Peyer's patch (tissue), 4 donors: ENCODE data around the gene STRADB.

Source experiments
- POLR2A ChIP-seq, 2 donors: fragments of 450-650 bp; IDR thresholded peaks; one replicate each; pipeline ENCODE4 v1.5.1; 2017; ENCODE audit warnings: antibody characterized with exemption in 2 of 2, mild to moderate bottlenecking in 2 of 2, moderate library complexity in 2 of 2
- TF ChIP-seq, protein P1 (sequence below), 6 experiments: fragments of 450-650 bp in 4 of 6; fragments of 200-600 bp in 2 of 6; sonication (generic) in 1 of 6; IDR thresholded peaks; one replicate each; pipeline ENCODE4 v1.5.1; 2017 to 2019; ENCODE audit warnings: antibody characterized with exemption in 6 of 6, mild to moderate bottlenecking in 3 of 6, moderate library complexity in 1 of 6

DNA sequence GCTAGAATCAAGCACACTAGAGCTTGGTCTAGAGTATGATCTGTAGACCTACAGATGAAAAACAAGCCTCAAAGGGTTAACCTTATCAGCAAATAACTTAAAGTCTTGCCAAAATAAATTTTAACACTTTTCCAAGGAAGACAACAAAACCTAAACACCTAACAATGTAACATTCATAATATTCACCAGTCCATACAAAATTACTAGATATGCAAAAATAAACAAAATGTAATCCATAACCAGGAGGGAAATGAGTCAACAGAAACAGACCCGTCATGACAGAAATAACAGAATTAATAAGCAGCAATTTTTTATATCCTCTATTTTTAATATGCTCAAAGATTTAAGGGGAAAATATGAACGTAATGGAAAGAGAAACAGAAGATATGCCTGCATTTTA is 36.4 kb upstream of the STRADB start:
- TF ChIP-seq POLR2A (IDR thresholded peaks at IDR 0.05), result no peak
- TF ChIP-seq, protein P1, sequence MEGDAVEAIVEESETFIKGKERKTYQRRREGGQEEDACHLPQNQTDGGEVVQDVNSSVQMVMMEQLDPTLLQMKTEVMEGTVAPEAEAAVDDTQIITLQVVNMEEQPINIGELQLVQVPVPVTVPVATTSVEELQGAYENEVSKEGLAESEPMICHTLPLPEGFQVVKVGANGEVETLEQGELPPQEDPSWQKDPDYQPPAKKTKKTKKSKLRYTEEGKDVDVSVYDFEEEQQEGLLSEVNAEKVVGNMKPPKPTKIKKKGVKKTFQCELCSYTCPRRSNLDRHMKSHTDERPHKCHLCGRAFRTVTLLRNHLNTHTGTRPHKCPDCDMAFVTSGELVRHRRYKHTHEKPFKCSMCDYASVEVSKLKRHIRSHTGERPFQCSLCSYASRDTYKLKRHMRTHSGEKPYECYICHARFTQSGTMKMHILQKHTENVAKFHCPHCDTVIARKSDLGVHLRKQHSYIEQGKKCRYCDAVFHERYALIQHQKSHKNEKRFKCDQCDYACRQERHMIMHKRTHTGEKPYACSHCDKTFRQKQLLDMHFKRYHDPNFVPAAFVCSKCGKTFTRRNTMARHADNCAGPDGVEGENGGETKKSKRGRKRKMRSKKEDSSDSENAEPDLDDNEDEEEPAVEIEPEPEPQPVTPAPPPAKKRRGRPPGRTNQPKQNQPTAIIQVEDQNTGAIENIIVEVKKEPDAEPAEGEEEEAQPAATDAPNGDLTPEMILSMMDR (IDR thresholded peaks at IDR 0.05), result no peak
